ENCODE measurements around the gene KRTAP4-8. TPM values are rescaled to one million over a fixed set of nuclear protein-coding genes. Genes with fewer than 3 reads are reported as not detected.
"Not testable (repeated sequence)": the region's sequence is repeated elsewhere in the genome, so short reads cannot be mapped to it uniquely, and the experiment has no call there.

The KRTAP4-8 gene
- not detected for polyA plus RNA-seq (2013, experiment 1 of 2; ENCODE audit: insufficient read length)
- polyA plus RNA-seq (2013, experiment 2 of 2; ENCODE audit: insufficient read length): not detected

DNA sequence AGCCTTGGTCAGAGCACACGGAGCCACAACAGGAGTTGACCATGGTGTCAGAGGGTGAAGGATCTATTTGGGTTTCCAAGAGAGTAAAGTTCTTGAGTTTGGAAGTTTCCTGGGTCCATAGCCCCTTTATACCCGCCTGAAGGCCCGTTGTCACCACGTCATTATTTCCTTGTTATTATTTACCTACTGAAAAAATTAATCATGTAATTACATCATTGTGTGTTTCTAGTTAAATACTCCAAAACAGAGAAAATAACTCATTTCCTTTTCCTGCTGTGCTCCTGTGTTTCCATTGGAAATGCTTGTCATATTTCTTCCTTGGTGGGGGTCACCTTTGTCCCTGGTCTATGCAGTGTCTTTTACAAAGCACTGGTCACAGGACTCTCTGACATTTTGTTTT is at the start of gene KRTAP4-8:
Gene KRTAP4-8 (minus strand): TSS at position 101 of the 400 bp plus-strand sequence. CDS start 58 bp downstream, at position 43.
- DNase-seq: peak; percentile 7

DNA sequence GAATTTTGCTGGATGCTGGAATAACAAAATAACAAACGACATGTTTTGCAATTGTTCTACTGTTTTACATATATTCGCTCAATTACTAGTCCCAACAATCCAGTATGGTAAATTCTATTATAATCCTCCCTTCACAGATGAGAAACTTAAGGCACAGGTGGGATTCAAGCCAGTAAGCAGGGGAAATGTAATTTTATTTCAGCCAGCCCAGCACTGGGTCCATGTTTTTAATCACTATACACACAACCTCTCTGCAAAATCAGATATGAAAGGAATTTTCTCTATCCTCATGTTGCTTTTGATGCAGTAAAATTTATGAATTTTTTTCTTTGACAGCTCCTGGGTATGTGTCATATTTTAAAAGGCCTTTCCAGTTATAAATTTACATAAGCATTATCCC is 47.3 kb upstream of the KRTAP4-8 start:
- DNase-seq: no peak

DNA sequence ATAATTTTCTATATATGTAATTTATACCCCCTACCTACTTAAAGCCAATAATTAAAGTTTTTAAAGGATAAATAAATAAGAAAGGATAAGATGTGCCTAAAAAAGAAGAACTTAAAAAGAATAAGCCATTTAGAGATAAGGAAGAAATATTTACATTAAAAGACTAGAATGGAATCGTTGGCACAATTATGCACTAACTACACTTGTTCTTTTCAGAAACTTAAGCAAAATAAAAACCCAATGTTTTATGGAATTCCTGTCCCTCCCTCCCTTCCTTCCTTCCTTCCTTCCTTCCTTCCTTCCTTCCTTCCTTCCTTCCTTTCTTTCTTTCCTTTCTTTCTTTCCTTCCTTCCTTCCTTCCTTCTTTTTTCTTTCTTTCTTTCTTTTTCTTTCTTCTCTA is 46.9 kb upstream of the KRTAP4-8 start:
- DNase-seq: no peak

DNA sequence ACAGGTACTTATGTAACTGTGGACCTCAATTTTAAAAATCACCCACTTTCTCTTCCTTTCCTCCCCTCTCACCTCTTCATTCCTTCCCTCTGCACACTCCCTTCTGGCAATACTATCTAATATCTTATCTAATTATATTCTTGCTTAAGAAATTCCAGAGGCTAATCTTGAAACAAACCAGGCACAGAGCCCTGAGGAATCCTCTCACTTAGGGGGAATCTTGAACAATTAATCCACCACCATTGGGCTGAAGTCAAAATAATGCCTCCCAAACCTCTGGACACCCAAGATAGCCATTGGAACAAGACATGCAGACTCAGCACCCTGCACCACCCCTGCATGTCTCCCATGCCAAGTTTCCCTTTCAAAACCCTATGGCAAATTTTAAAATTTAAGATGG is 43.4 kb upstream of the KRTAP4-8 start:
- no peak for DNase-seq

DNA sequence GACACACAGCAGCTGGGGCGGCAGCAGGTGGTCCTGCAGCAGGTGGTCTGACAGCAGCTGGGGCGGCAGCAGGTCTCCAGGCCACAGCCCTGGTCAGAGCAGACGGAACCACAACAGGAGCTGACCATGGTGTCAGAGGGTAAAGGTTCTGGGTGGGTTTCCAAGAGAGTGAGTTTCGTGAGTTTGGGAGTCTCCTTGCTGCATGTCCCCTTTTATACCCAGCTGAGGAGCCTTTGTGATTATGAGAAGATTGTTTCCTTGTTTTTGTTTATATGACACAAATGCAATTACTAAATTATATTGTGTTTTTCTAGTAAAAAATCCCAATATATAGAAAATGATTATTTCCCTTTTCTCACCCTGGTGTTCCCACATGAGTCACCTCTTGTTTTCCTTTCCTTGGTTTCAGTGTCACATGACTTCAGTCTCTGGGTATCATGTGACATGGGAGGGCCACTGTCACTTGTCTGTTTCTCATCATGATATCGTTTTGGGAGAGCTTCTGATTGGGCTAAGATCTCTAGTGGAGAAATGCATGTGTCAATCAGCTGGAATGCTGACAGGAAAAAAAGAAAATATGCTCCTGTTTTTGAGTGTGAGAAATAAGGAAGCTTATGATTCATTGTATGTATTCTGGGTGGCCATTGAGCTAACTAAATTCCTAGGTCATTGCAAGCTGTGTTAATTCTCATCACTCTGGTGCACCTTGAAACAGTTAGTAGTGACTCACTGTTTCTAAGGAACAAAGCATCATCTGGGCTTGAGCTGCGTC is 42.6 kb upstream of the KRTAP4-8 start, which contains the start of gene KRTAP4-6:
Gene KRTAP4-6 (minus strand): TSS at position 185 of the 772 bp plus-strand sequence. CDS start 57 bp downstream, at position 128.
- DNase-seq: peak; percentile 95

DNA sequence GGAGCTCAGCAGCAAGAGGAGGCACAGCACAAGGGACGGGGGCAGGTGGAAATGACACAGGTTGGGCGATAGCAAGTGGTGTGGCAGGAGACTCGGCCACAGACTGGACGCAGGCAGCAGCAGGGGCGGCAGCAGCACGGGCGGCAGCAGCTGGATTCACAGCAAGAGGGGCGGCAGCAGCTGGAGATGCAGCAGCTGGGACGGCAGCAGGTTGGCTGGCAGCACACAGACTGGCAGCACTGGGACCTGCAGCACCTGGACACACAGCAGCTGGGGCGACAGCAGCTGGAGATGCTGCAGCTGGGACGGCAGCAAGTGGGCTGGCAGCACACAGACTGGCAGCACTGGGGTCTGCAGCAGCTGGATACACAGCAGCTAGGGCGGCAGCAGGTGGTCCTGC is 41.9 kb upstream of the KRTAP4-8 start:
- not testable (repeated sequence) for DNase-seq

DNA sequence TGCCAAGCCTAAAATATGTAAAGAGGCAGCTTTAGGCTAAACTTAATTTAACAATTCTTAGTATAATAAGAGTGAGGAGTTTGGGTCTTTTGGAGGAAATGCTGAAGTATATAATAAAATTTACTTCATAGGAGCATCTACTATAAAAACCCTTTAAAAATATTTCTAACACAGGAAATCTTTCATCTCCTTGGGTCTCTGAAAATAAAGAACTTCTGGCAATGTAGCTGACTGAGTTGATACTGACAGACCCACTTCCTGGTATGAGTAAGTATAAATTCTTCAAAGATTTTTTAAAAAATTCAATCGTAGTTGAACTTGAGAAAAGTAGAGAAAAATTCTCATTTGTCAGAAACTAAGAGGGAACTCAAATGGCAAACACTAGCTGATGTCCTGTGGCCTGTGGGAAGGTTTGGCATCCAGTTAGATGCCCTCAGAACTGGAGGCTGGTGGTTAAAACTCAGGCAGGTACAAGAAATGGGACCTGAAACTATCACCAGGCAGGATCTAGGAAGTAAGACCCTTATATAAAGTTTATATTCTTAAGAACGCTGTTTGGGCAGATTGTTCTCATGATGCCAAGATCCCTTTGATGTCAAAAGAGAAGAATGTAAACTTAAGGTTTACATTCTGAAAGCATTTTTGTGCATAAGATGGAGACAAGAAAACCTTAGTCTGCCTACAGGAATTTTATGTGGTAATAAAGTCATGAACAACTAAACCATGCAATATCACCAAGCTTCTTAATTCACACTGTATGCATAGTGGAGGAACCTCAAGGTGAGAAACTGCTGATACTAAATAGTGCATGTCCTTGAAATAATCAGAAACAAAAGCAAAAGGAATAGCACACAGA is 36.2 kb upstream of the KRTAP4-8 start:
- no peak for DNase-seq

DNA sequence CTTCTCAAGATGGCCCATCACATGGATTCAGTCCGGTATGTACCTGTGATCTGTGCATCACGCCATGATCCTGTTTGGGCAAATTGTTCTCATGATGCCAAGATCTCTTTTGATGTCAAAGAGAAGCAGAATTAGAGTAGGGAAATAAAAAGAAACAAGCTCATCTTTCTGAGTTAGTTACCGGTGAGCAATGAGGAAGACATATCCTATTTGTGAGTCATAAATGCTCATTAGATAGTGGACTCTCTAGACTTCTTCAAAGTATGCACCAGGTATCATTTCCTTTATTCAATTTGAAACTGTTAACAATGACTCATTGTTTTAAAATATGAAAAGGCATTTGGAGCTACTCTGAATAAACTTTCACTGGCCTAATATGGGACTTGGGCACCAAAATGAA is 34.0 kb upstream of the KRTAP4-8 start:
- peak; percentile 67 for DNase-seq

DNA sequence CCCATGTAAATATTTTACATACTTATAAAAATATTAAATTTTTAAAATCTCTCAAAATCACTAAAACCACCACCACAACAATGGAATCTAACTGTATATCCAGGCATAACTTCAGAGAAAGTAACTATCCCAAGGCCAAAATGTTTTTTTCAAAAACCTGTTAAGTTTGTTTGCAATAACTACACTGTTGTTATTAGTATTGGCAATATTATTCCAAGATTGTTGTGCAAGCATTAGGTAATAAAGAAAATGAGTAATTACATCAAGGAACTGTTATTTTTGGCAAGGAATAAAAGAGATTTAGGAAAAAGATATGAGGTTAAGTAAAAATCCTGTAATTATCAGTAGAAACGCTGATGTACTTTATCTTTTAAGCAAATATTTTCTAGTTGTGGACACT is 29.4 kb upstream of the KRTAP4-8 start:
- DNase-seq: no peak

DNA sequence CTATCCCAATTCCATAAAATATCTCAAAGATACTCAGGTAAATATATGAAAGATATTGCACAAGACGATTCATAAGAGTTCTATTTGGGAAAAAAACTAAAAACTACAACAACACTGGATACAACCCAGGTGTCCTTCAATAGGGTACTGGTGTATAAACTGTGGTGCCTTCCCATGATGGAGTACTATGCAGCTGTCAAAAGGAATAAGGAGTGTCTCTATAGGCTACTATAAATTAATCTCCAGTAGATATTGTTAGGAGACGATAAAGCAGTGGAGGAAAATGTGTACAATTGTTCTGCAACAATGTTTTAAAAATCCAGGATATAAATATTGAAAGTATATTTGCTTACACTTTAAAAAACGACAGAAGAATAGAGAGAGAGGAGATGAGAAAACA is 28.5 kb upstream of the KRTAP4-8 start:
- no peak for DNase-seq

DNA sequence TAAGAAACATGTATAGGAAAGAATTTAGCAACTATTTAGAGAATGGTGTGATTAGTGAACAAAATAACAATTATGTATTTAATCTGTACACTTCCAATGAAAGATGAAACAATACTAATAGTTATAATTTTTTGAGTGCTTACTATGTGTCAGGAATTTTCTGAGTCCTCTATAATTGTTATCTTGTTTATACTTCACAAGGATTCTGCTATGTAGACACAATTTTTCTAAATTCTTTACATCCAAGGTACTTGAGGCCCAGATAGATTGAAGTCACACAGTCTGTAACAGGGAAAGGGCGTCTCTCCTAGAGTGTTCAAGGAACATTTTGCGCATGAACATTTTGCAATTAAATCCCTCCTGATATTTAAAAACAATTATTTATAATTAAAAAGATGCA is 27.1 kb upstream of the KRTAP4-8 start:
- DNase-seq: no peak

DNA sequence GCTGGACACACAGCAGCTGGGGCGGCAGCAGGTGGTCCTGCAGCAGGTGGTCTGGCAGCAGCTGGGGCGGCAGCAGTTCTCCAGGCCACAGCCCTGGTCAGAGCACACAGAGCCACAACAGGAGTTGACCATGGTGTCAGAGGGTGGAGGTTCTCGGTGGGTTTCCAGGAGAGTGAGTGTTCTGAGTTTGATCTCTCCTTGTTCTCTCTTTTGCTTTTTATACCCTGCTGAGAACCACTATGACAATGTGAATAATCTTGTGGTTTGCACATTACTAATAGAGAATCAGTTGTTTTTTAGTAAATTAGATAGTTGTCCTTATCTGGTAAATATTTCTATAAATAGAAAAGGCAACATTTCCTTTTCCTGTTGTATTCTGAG is 26.0 kb upstream of the KRTAP4-8 start, which contains the start of gene KRTAP4-12:
Gene KRTAP4-12 (minus strand): TSS at position 192 of the 381 bp plus-strand sequence. CDS start 60 bp downstream, at position 132.
- not testable (repeated sequence) for DNase-seq

DNA sequence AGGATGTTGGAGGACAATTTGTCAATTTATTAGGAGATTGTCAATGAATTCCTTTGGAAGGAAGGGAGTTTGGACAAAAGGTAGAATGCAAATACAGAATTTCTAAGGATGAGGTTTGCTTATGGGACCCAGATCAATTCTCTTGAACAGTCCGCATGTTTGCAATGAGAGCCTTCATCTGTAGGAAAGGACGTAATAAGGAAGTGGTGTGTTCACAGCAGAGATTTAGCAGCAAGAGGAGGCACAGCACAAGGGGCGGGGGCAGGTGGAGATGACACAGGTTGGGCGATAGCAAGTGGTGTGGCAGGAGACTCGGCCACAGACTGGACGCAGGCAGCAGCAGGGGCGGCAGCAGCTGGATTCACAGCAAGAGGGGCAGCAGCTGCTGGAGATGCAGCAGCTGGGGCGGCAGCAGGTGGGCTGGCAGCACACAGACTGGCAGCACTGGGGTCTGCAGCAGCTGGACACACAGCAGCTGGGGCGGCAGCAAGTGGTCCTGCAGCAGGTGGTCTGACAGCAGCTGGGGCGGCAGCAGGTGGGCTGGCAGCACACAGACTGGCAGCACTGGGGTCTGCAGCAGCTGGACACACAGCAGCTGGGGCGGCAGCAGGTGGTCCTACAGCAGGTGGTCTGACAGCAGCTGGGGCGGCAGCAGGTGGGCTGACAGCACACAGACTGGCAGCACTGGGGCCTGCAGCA is 25.5 kb upstream of the KRTAP4-8 start:
- DNase-seq: not testable (repeated sequence)

DNA sequence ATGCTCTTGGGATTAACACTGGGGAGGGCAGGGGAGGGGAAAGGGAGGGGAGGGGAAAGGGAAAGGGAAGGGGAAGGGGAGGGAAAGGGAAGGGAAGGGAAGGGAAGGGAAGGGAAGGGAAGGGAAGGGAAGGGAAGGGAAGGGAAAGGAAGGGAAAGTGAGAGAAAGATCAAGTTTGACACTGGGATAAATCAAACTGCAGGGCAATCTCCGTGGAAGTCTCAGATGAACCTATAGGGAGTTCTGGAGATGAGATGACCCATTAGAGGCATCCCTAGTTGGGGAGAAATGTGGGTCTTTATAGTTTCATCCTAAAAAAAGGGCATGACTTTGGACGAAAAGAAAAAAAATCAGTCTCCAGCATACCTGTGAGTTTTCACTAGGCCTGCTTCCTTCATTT is 23.8 kb upstream of the KRTAP4-8 start:
- DNase-seq: no peak

DNA sequence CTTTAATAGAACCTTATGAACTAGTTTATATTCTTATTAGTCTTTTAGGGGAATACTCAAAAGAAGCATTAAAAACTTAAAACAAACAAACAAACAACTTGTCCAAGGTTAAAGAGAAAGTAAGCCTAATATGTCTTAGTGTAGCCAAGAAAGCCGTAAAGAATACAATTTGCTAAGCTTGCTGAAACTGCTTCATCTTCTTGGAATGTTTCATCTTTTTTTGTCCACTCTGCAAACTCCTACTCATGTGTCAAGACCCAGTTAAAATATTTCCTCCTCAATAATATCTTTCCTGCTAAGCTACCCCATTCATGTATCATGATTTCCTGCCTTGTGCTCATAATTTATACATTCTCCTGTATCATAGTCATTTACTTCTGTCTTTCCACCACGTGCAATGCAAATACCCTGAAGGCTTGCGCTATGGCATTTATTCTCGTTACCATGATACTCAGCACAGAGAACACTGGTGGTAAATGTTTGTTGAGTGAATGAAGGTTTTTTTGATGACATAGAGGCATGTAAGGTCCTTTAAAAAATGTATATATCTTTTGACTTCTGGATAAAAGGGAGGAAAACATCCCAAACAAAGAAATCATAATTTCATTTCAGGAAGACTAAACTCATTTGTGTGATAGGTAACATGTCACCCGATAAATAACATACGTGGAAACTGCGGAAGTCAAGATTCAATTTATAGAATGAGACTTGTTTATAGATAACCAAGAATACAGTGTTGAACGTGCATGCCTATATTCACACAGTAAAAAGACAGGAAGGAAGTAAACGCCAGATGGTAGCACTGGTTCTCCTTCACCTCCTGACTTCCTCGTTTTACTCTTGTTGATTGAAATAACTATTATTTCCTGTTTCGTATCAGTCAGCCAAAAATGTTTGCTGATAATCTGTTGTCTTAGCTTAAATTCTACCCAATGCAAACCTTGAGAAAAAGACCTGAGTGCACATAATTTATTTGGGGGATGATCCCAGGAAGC is 22.1 kb upstream of the KRTAP4-8 start:
- peak; percentile 50 for DNase-seq

DNA sequence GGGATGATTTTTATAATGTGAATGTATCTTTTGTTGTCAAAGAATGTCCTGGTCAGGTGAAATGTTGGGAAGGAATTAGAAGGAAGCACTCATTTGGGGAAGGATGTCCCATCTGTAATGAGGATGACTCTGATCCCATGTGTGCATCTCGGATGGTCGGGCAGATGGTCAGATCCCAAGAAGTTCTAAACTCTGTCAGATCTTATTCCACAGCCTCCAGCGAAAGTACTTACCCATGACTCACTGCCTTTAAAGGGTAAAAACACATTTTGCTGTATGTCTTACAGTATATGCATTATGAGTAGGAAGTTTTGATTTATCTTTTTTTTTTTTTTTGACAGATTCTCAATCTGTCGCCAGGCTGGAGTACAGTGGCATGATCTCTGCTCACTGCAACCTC is 20.8 kb upstream of the KRTAP4-8 start:
- DNase-seq: peak; percentile 65

DNA sequence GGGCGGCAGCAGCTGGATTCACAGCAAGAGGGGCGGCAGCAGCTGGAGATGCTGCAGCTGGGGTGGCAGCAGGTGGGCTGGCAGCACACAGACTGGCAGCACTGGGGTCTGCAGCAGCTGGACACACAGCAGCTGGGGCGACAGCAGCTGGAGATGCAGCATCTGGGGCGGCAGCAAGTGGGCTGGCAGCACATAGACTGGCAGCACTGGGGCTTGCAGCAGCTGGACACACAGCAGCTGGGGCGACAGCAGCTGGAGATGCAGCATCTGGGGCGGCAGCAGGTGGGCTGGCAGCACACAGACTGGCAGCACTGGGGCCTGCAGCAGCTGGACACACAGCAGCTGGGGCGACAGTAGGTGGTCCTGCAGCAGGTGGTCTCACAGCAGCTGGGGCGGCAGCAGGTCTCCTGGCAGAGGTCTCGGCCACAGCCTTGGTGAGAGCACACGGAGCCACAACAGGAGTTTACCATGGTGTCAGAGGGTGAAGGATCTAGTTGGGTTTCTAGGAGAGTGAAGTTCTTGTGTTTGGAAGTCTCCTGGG is 20.0 kb upstream of the KRTAP4-8 start, which contains the start of gene KRTAP4-11:
Gene KRTAP4-11 (minus strand): TSS at position 528 of the 541 bp plus-strand sequence. CDS start 58 bp downstream, at position 470.
- DNase-seq: not testable (repeated sequence)

DNA sequence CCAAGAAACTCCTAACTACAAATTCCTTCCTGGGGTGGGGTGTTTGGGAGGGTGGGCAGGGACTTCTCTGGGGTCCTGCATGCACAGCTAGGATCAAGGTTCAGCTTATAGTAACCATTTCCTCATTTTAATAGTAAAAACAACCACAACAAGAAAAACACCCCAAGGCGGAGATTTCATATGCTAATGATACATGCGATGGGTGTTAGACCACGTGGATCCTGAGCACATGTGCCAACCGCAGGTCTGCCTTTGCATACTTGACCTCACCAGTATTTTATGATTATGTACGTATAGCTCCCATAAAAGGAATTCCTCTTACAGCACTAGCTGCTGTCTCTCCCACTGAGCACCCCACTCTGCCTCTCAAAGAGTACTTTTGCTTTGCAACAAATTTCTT is 18.4 kb upstream of the KRTAP4-8 start:
- DNase-seq: peak; percentile 32

DNA sequence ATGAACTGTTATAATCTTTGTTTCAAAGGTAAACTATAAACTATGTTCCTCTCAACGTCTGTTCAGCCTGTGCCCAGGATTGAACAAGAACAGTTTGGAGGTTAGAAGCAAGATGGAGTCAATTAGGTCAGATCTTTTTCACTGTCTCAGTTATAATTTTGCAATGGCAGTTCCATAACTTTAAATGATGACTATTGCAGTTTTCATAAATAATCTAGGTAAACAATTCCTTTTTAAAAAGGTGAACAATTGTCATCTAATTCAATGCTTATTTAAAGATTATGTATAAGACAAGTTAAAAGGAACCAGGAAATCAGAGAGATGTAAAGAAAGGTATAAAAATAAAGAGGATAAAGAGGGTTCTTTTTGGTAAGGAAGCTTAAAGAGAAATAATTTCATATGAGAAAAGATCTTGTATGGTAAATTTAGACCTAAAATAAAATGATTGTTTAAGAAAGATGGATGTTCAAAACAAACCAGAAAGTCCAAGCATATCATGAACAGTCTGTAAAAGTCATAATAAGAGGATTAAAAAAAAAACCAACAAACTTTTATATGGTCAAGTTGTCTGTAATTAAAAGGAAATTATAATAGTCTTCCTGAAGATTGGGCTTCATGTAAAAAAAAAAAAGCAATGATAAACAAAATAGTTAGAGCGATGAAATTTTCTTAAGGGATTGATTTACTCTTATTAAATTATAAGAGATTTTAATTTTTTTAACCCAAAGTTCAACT is 13.4 kb upstream of the KRTAP4-8 start:
- DNase-seq: no peak
